D341Med (cell line): ENCODE measurements around the gene LLGL2.

ENCODE experiments used
- DNase-seq: peaks from one replicate; pipeline ENCODE4 v3.0.0; 2012; ENCODE audit warnings: low spot score

The LLGL2 gene

DNA sequence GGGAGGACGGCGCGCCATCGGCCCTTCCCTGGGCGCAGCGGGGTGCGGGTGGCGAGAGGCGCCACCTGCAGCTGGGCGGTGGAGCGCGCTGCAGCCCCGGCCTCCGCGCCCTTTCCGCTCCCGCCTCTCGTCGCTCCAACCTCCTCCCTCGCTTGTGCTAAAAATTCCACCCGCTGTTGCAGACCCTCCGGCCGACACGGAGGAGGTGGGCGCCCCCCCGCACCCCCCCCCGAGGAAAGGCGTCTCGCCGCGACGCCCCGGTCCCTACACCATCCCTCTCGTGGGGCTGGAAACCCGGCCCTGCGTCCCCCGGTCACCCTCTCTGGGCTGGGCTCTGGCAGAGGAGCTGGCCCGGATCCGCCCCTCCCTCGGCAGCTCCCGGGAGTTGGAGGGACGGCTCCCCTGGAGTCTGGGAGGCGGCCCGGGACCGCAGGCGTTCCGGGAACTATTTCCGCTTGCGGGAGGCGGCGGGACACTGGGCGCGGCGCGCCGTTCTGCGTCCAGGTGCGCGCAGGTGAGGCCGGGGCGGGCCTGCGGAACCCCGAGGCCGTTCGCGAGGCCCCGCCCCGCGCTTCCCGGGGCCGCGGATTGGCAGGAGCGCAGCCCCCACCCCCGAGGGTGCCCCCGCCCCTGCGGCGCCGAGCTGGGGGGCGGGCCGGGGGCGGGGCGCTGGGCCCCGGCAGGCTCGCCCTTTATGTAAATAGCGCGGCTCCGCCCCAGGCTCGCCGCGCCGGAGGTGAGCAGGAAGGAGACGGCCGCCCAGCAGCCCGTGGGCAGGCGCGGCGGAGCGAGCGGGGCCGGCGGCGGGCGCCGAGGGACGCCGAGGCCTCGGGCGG lies at the start of gene LLGL2:
LLGL2 (plus strand) TSS at position 728 of the 836 bp plus-strand sequence. CDS start 17,730 bp downstream, outside the sequence.
- DNase-seq, result peak; percentile 99

- no peak for DNase-seq
Measured at GRCh38 chr17:75475851-75476250, 49.6 kb upstream of the LLGL2 start.

DNA sequence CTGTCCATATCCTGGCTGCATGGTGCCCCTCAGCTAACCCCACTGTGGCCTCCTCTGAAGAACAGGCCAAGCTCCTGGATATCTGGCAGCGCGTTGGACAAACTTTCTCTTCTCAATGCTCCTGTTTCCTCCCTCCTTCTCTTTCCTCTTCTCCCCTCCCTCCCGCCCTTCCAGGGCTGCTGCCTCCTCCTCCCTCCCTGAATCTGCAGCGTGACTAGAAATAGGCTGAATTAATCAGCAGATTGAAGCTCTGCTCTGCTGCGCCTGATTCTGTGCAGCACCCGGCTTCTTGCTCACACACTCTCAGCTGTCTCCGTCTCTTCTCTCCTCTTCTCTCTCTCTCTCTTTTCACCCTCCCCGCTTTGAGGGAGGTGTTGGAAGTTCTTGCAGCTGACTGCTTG lies 49.2 kb upstream of the LLGL2 start:
- DNase-seq, result peak; percentile 58

GRCh38 chr17:75476752-75477489 lies 48.6 kb upstream of the LLGL2 start:
- peak; percentile 37 for DNase-seq

DNA sequence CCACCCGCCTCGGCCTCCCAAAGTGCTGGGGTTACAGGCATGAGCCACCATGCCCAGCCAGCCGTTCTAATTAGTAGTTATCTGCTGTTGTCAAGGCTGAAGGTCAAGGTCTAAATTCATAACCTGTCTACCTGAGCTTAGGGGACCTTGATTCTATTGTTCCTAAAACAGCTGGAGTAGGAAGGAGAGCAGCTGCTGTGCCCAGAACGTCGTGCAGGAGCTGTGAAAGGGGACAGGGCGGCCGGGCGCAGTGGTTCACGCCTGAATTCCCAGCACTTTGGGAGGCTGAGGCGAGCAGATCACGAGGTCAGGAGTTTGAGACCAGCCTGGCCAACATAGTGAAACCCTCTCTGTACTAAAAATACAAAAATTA lies 48.0 kb upstream of the LLGL2 start:
- peak; percentile 16 for DNase-seq

DNA sequence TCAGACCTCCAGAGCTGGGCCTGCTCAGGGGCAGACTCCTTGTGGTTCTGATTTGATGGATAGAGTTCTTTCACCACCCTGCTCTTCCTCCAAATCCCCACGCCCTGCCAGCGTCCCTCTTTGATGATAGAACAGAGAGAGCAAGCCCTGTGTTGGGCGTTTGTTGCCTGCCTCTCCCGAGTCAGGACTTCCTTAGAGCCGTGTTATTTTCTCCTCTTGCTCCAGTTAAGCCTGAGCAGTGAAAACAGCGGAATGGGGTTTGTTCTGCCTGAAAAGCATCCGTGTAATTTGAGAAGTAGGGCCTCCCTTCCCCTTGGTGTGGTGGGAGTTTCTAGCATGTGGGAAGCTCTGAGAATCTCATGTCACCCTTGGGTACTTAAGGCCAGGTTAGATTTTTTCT lies 47.0 kb upstream of the LLGL2 start:
- DNase-seq, result peak; percentile 42

DNA sequence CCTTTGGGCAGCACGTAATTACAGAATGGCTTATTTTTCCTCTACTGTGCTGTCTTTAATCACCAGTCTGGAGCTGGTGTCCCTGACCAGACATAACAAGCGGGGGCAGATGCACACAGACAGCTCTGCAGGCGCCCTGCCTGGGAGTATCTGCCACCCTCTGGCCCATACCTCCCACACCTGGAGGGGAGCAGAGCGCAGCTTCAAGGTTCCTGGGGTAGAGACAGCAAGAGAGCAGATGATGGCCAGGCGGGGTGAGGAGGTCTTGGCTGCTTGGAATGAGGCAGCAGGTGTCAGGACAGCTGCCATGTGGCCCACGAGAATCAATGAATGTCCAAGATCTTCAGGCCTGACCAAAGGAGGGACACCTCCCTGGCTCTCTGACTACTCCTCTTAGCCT lies 45.2 kb upstream of the LLGL2 start:
- peak; percentile 57 for DNase-seq

- peak; percentile 94 for DNase-seq
Measured at GRCh38 chr17:75481194-75482068, 44.1 kb upstream of the LLGL2 start.

DNA sequence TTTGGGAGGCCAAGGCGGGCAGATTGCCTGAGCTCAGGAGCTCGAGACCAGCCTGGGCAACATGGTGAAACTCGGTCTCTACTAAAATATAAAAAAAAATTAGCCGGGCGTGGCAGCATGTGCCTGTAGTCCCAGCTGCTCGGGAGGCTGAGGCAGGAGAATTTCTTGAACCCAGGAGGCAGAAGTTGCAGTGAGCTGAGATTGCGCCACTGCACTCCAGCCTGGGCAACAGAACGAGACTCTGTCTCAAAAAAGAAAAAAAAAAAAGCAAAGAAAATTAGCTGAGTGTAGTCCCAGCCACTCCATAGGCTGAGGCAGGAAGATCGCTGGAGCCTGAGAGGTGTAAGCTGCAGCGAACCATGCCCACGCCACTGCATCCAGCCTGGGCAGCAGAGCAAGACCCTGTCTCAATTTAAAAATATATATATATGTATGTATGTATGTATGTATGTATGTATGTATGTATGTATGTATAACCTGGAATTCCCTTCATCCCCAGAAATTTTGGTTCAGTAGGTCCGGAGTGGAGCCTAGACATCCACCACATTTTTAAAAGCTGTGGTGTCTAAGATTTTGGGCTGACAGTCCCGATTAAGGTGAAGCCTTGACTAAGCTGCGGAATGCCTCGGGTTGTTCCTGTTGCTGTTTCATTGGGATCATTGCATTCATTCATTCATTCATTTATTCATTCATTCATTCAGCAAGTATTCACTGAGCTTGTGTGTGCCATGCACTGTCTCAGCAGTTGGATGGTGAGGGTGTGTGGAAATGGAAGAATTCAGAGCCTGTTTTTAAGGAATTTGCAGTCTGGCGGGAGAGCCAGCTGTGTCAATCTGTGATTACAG lies 43.2 kb upstream of the LLGL2 start:
- no peak for DNase-seq

DNA sequence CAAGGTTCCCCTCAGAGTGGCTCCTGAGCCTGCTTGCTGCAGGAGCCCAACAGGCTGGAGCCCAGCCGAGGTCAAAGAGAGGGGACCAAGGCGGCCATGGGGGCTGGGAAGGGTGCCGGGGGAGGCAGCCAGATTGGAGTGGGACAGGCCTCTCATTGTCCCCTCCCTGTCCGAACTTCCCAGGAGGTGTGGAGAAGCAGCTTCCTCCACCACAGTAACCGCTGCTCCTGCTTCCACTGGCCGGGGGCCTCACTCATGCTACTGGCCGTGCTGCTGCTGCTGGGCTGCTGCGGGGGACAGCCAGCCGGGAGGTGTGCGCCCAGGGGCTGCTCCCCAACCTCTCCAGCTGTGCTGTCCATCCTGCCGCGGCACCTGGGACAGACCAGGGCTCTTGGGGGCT lies 39.8 kb upstream of the LLGL2 start:
- no peak for DNase-seq

- DNase-seq, result no peak
Measured at GRCh38 chr17:75486151-75486550, 39.3 kb upstream of the LLGL2 start.

DNA sequence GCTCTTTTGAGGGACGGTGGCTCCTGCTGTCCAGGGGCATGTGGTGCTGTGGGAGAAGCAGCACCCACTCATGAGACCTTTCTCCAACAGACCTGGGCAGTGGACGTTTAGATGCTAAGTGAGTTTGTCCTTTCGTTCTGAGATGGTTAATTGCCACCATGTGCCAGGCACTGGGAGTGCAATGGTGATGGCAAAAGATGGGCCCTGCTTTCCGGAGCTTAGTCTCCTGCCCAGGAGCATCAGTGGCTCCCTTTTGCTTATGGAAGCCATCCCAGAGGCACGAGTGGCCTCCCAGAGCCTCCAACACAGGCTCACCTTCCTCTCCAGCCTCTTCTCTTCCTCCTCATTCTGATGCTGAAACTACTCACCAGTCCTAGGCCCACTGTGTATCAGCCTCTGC lies 38.5 kb upstream of the LLGL2 start:
- DNase-seq, result no peak

DNA sequence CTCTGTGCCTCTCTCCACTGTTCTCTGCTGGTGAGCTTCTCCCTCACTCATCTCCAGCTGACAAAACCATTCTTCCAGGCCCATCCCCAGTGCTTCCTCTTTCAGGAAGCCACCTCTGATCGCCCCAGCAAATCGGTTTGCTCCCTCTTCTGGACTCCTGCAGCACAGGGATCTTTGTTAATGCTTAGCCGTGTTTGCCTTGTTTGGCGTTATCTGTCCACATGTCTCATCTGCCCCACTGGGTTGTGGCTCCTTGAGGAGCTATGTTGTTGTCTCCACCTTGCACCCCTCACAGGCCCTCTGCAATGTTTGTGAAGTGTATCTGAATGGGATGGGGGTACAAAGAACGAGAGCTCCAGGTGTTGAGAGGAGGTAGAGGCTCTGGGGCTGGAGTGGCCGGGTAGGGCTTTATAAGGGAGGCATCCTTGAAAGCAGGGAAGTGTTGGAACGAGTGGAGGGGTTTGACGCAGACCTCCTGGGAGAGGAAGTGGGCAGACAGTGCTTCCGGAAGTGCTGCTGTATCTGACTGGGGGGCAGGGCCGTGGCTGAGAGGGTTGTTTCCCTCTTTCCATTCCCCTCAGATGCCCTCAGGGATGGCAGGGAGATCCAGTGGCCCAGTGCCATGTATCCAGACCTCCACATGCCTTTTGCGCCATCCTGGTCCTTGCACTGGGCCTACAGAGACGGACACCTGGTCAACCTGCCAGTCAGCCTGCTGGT lies 38.0 kb upstream of the LLGL2 start:
- DNase-seq, result no peak

GRCh38 chr17:75488693-75489510 lies 36.6 kb upstream of the LLGL2 start:
- no peak for DNase-seq

GRCh38 chr17:75489511-75489955 lies 36.0 kb upstream of the LLGL2 start:
- DNase-seq, result no peak

DNA sequence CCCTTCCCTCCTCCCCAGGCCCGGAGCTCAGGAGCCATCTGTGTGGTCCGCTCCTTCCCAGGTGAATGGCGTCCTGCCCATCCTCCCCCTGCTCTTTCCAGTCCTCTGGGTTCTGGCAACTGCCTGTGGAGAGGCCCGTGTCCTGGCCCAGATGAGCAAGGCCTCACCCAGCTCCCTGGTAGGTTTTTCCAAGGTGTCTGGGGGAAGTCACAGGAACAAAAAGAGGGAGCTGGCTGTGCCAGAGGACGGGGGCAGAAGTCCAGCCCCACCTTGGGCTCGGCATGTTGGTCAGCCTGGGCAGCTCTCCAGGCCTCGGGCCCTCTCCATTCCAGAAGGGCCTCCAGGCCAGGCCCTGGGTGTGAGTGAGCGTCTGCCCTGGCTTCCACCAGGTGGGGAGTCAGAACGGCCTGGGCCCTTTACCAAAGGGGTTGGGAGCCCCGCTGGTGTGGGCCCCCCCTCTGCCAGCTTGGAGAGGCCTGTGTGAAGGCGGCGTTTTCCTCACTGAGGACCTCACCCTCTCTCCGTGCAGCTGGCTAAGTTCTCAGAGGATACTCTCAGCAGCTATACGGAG lies 35.2 kb upstream of the LLGL2 start:
- DNase-seq, result no peak

DNA sequence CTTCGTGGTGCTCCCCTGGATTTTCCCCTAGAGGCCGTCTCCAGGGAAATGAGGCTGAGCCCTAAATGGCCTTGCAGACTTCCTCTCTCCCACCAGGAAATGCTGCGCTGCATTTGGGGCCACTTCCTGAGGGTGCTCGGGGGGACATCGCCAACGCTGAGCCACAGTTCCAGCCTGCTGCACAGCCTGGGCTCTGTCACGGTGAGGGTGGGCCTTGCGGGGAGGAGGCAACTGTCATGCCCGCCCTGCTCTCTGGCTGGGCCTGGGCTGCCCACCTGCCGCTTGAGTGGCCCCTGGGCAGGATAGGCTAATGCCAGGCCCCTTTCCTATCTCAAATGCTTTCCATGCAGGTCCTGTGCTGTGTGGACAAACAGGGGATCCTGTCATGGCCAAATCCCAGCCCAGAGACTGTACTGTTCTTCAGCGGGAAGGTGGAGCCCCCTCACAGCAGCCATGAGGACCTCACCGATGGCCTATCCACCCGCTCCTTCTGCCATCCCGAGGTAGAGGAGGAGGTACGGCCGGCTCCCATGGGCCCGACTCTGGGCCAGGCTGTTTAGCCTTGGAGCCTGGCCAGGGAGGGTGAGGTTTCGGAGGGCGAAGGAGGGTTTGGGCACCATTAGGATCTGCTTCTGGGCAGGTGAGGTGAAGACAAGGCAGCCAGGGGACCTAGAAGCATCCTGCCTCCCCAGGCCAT lies 34.4 kb upstream of the LLGL2 start:
- DNase-seq, result no peak

DNA sequence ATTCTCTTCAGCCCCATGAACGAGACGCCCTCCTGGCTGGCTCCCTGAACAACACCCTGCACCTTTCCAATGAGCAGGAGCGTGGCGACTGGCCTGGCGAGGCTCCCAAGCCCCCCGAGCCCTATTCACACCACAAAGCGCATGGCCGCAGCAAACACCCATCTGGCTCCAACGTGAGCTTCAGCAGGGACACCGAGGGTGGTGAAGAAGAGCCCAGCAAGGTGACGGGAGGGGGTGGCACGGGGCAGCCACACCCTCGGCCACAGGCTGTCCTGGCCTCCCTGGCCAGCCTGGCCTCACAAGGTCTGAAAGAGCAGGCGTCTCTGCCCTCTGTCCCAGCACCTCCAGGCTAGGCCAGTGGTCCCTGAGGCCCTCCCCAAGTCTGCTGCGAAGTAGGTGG lies 33.8 kb upstream of the LLGL2 start:
- DNase-seq, result no peak
